ENCODE results near the gene MCAM. TPM values are rescaled to one million over a fixed set of nuclear protein-coding genes. Genes with fewer than 3 reads are reported as not detected.

Gene MCAM
- total and polyA plus RNA-seq, 2 donors (not counting 1 experiment from before 2014, with no cell fraction given), result 4.8 to 26.3 TPM

- DNase-seq (ENCODE audit: low read depth in 2 of 2), result peak; percentile 96 to 98
- no peaks in the 10 kb centered on the region for H3K27me3 ChIP-seq (ENCODE audit: control insufficient read depth, insufficient read depth, low read length)
- H3K4me2 ChIP-seq (ENCODE audit: extremely low read depth, insufficient read depth, low read length), result peak within 1 kb of the TSS; percentile 99
- peak within 1 kb of the TSS; percentile 87 for H3K9ac ChIP-seq (ENCODE audit: insufficient read depth, low read length)
- H3K27ac ChIP-seq (ENCODE audit: insufficient read depth, low read length), result peak within 1 kb of the TSS; percentile 95
- H3K36me3 ChIP-seq (ENCODE audit: control insufficient read depth, insufficient read depth, low read length), result peaks cover 4% of the 10 kb centered on the region
- H2AFZ ChIP-seq (ENCODE audit: low read length), result peak within 1 kb of the TSS; percentile 81
- H3K4me3 ChIP-seq (replicated peaks in 1 of 4; ENCODE audit: control extremely low read depth in 1 of 4, insufficient read depth in 1 of 4, low read depth in 3 of 4, low read length in 4 of 4), result peak within 1 kb of the TSS; percentile 86 to 97 (median 91)
- TF ChIP-seq CTCF (conservative IDR thresholded peaks at IDR 0.05 in 1 of 2, IDR thresholded peaks at IDR 0.05 in 1 of 2; ENCODE audit: low read depth in 1 of 2, low read length in 2 of 2) (no peak), EZH2 (IDR thresholded peaks at IDR 0.05; ENCODE audit: low read length, missing control alignments) (no peak)
- H3K4me1 ChIP-seq (ENCODE audit: control insufficient read depth, extremely low read depth, insufficient read depth, low read length), result peaks cover 28% of the 10 kb centered on the region
- H4K20me1 ChIP-seq (ENCODE audit: control insufficient read depth, extremely low read depth, insufficient read depth, low read length), result no peaks in the 10 kb centered on the region
- H3K79me2 ChIP-seq (ENCODE audit: control insufficient read depth, insufficient read depth, low read length), result peaks cover 18% of the 10 kb centered on the region
- H3K9me3 ChIP-seq (ENCODE audit: control insufficient read depth, insufficient read depth, low read depth, low read length), result no peaks in the 10 kb centered on the region
Observed at GRCh38 chr11:119334174-119334930, 17.4 kb upstream of the MCAM start, which contains the start of gene RNF26. RNF26 (plus strand) TSS chr11:119334527; CDS start chr11:119335123, 596 bp downstream.

- DNase-seq (ENCODE audit: low read depth in 2 of 2), result no peak
- no peaks in the 10 kb centered on the region for H3K27me3 ChIP-seq (ENCODE audit: control insufficient read depth, insufficient read depth, low read length)
- TF ChIP-seq EZH2 (IDR thresholded peaks at IDR 0.05; ENCODE audit: low read length, missing control alignments) (no peak), CTCF (conservative IDR thresholded peaks at IDR 0.05 in 1 of 2, IDR thresholded peaks at IDR 0.05 in 1 of 2; ENCODE audit: low read depth in 1 of 2, low read length in 2 of 2) (no peak)
- no peak overlapping the region for H3K9ac ChIP-seq (ENCODE audit: insufficient read depth, low read length)
- H3K4me2 ChIP-seq (ENCODE audit: extremely low read depth, insufficient read depth, low read length), result no peak overlapping the region
- H2AFZ ChIP-seq (ENCODE audit: low read length), result no peak overlapping the region
- no peaks in the 10 kb centered on the region for H4K20me1 ChIP-seq (ENCODE audit: control insufficient read depth, extremely low read depth, insufficient read depth, low read length)
- no peak overlapping the region for H3K27ac ChIP-seq (ENCODE audit: insufficient read depth, low read length)
- H3K4me3 ChIP-seq (replicated peaks in 1 of 4; ENCODE audit: control extremely low read depth in 1 of 4, insufficient read depth in 1 of 4, low read depth in 3 of 4, low read length in 4 of 4), result no peak overlapping the region
- H3K79me2 ChIP-seq (ENCODE audit: control insufficient read depth, insufficient read depth, low read length), result peaks cover 18% of the 10 kb centered on the region
- peaks cover 4% of the 10 kb centered on the region for H3K36me3 ChIP-seq (ENCODE audit: control insufficient read depth, insufficient read depth, low read length)
- H3K9me3 ChIP-seq (ENCODE audit: control insufficient read depth, insufficient read depth, low read depth, low read length), result no peaks in the 10 kb centered on the region
- H3K4me1 ChIP-seq (ENCODE audit: control insufficient read depth, extremely low read depth, insufficient read depth, low read length), result peaks cover 15% of the 10 kb centered on the region
Observed at GRCh38 chr11:119332111-119332765, 15.3 kb upstream of the MCAM start.

- Histone ChIP-seq H4K20me1 (ENCODE audit: control insufficient read depth, extremely low read depth, insufficient read depth, low read length) (no peaks in the 10 kb centered on the region), H3K9ac (ENCODE audit: insufficient read depth, low read length) (no peak overlapping the region)
- TF ChIP-seq CTCF (conservative IDR thresholded peaks at IDR 0.05 in 1 of 2, IDR thresholded peaks at IDR 0.05 in 1 of 2; ENCODE audit: low read depth in 1 of 2, low read length in 2 of 2) (no peak), EZH2 (IDR thresholded peaks at IDR 0.05; ENCODE audit: low read length, missing control alignments) (no peak)
Observed at GRCh38 chr11:119330237-119330636, 13.3 kb upstream of the MCAM start.

More at GRCh38 chr11:119330237-119330636, 13.3 kb upstream of the MCAM start:
- no peak for DNase-seq (ENCODE audit: low read depth in 2 of 2)
- H3K4me3 ChIP-seq (replicated peaks in 1 of 4; ENCODE audit: control extremely low read depth in 1 of 4, insufficient read depth in 1 of 4, low read depth in 3 of 4, low read length in 4 of 4), result no peak overlapping the region
- H3K79me2 ChIP-seq (ENCODE audit: control insufficient read depth, insufficient read depth, low read length), result peaks cover 7% of the 10 kb centered on the region
- no peak overlapping the region for H2AFZ ChIP-seq (ENCODE audit: low read length)
- H3K27ac ChIP-seq (ENCODE audit: insufficient read depth, low read length), result no peak overlapping the region
- H3K27me3 ChIP-seq (ENCODE audit: control insufficient read depth, insufficient read depth, low read length), result no peaks in the 10 kb centered on the region
- peaks cover 3% of the 10 kb centered on the region for H3K4me1 ChIP-seq (ENCODE audit: control insufficient read depth, extremely low read depth, insufficient read depth, low read length)
- no peaks in the 10 kb centered on the region for H3K36me3 ChIP-seq (ENCODE audit: control insufficient read depth, insufficient read depth, low read length)
- no peak overlapping the region for H3K4me2 ChIP-seq (ENCODE audit: extremely low read depth, insufficient read depth, low read length)
- H3K9me3 ChIP-seq (ENCODE audit: control insufficient read depth, insufficient read depth, low read depth, low read length), result no peaks in the 10 kb centered on the region
